Nephron (organoid): ENCODE measurements around the gene ZNF18.

Experiments used
- H3K27ac Mint-ChIP-seq, 3 experiments: 2 replicates each; pipeline ENCODE4 v1.8.0; 2020; ENCODE audit warnings: mixed read lengths in 3 of 3, mild to moderate bottlenecking in 2 of 3, moderate library complexity in 1 of 3
- H3K27me3 Mint-ChIP-seq: 2 replicates; pipeline ENCODE4 v1.8.0; 2021; ENCODE audit warnings: low read depth, mild to moderate bottlenecking, moderate library complexity, mixed read lengths
- H3K36me3 Mint-ChIP-seq: 2 replicates; pipeline ENCODE4 v1.8.0; 2020; ENCODE audit warnings: low read depth, mixed read lengths
- H3K4me1 Mint-ChIP-seq: 2 replicates; pipeline ENCODE4 v1.8.0; 2020; ENCODE audit warnings: mixed read lengths
- H3K4me3 Mint-ChIP-seq, 3 experiments: 2 replicates each; pipeline ENCODE4 v1.8.0; 2020; ENCODE audit warnings: mild to moderate bottlenecking in 3 of 3, mixed read lengths in 3 of 3, moderate library complexity in 2 of 3
- H3K9me3 Mint-ChIP-seq: 2 replicates; pipeline ENCODE4 v1.8.0; 2020; ENCODE audit warnings: mixed read lengths
- CTCF ChIP-seq, 3 experiments: fragments of 200-600 bp; sonication (generic); IDR thresholded peaks; one replicate each; pipeline ENCODE4 v1.5.0; 2021; ENCODE audit warnings: antibody characterized with exemption in 3 of 3; ENCODE audit not compliant: unreplicated experiment in 3 of 3

The ZNF18 gene, protein sequence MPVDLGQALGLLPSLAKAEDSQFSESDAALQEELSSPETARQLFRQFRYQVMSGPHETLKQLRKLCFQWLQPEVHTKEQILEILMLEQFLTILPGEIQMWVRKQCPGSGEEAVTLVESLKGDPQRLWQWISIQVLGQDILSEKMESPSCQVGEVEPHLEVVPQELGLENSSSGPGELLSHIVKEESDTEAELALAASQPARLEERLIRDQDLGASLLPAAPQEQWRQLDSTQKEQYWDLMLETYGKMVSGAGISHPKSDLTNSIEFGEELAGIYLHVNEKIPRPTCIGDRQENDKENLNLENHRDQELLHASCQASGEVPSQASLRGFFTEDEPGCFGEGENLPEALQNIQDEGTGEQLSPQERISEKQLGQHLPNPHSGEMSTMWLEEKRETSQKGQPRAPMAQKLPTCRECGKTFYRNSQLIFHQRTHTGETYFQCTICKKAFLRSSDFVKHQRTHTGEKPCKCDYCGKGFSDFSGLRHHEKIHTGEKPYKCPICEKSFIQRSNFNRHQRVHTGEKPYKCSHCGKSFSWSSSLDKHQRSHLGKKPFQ

DNA sequence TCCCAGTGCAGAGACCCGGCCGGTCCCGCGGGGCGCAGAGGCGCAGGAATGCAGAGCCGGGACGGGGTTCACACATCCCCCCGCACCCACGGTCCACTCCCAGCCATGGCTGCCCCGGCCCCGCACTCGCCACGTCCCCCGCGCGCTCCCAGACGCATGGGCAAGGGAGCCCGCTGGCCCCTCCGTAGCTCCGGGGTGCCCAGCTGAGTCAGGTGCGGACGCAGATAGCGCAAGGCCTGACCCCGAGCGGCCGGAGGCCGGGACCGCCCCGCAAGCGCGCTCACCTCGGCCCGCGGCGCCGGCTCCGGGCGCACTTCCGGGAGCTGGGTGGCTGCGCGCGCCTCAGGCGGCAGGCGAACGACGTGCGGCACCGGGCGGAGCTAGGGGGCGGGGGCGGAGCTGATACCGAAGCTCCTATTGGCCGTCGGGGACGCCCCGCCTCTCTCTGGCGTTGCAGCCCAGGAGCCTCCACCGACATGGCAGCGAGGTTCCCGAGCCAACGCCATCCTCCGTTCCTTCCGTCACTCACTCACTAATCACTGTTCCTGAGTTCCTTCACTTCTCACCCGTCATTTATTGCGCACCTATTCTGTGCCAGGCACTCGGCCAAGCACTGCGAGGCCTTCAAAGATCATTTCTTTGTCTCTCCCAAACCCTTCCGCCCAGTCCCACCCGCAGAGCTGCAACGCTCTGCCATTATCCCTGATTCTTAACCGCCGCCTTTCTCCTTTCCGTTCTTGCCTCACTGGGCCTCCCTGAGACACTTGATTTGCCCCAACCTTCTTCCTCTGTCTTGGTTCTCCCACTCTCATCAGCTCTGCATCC, at the start of gene ZNF18:
TSS of gene ZNF18 (minus strand) at position 329 of the 825 bp plus-strand sequence. CDS start 4,646 bp downstream, outside the sequence.
- H3K27ac Mint-ChIP-seq = peak within 1 kb of the TSS; percentile 76 to 96 (median 92)
- TF ChIP-seq CTCF (IDR thresholded peaks at IDR 0.05; ENCODE audit: unreplicated experiment in 3 of 3) = no peak
- H3K9me3 Mint-ChIP-seq = no peaks in the 10 kb centered on the region
- no peaks in the 10 kb centered on the region for H3K27me3 Mint-ChIP-seq
- peaks cover 4% of the 10 kb centered on the region for H3K4me1 Mint-ChIP-seq
- H3K36me3 Mint-ChIP-seq = peaks cover 9% of the 10 kb centered on the region
- H3K4me3 Mint-ChIP-seq = peak within 1 kb of the TSS; percentile 89 to 95 (median 94)

GRCh38 chr17:12046786-12047185, 49.5 kb upstream of the ZNF18 start:
- Mint-ChIP-seq H3K27me3 (no peaks in the 10 kb centered on the region), H3K9me3 (no peaks in the 10 kb centered on the region), H3K4me1 (peaks cover 5% of the 10 kb centered on the region), H3K27ac (no peak overlapping the region), H3K4me3 (no peak overlapping the region), H3K36me3 (peaks cover 8% of the 10 kb centered on the region)
- no peak for TF ChIP-seq CTCF (IDR thresholded peaks at IDR 0.05; ENCODE audit: unreplicated experiment in 3 of 3)

- H3K27ac Mint-ChIP-seq = no peak overlapping the region
- H3K27me3 Mint-ChIP-seq = no peaks in the 10 kb centered on the region
These were observed 46.4 kb upstream of the ZNF18 start for GRCh38 chr17:12043702-12044101.

DNA sequence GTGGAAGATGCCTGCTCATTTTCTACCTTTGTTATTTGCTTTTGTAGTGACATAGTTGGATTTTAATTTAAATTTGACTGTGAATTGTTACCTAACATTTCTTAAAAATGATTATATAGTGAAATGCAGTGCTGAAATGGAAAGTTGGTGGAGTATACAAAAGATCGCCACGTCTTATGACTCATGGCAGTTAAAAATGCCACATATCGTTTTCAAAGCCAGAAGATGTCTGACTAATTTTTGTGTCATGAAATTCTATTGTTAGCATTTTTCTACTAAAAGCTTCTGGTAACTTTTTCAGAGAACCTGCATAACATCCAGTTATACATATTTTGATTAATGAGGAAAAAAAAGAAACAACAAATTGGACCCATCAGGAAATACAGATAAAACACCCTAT, 44.0 kb upstream of the ZNF18 start:
- Mint-ChIP-seq H3K27me3 (no peaks in the 10 kb centered on the region), H3K27ac (no peak overlapping the region), H3K9me3 (no peaks in the 10 kb centered on the region), H3K4me1 (peaks cover 16% of the 10 kb centered on the region), H3K36me3 (peaks cover 15% of the 10 kb centered on the region), H3K4me3 (no peak overlapping the region)
- no peak for TF ChIP-seq CTCF (IDR thresholded peaks at IDR 0.05; ENCODE audit: unreplicated experiment in 3 of 3)

More at GRCh38 chr17:12043702-12044101, 46.4 kb upstream of the ZNF18 start:
- TF ChIP-seq CTCF (IDR thresholded peaks at IDR 0.05; ENCODE audit: unreplicated experiment in 3 of 3) = no peak
- Mint-ChIP-seq H3K4me1 (peaks cover 5% of the 10 kb centered on the region), H3K4me3 (no peak overlapping the region), H3K36me3 (peaks cover 13% of the 10 kb centered on the region), H3K9me3 (no peaks in the 10 kb centered on the region)

- H3K27me3 Mint-ChIP-seq = no peaks in the 10 kb centered on the region
- no peak overlapping the region for H3K27ac Mint-ChIP-seq
- peaks cover 17% of the 10 kb centered on the region for H3K36me3 Mint-ChIP-seq
- no peak overlapping the region for H3K4me3 Mint-ChIP-seq
- no peaks in the 10 kb centered on the region for H3K9me3 Mint-ChIP-seq
- H3K4me1 Mint-ChIP-seq = peaks cover 14% of the 10 kb centered on the region
- TF ChIP-seq CTCF (IDR thresholded peaks at IDR 0.05; ENCODE audit: unreplicated experiment in 3 of 3) = no peak
These were observed 43.2 kb upstream of the ZNF18 start for GRCh38 chr17:12040478-12040877.
